GM10847 (cell line): ENCODE measurements around the gene SLIRP.

Experiments used
- POLR2A ChIP-seq: IDR thresholded peaks from 2 replicates; pipeline ENCODE4 v1.6.1; 2011; ENCODE audit not compliant: insufficient read length; ENCODE audit errors: extremely low read depth

Gene SLIRP

DNA sequence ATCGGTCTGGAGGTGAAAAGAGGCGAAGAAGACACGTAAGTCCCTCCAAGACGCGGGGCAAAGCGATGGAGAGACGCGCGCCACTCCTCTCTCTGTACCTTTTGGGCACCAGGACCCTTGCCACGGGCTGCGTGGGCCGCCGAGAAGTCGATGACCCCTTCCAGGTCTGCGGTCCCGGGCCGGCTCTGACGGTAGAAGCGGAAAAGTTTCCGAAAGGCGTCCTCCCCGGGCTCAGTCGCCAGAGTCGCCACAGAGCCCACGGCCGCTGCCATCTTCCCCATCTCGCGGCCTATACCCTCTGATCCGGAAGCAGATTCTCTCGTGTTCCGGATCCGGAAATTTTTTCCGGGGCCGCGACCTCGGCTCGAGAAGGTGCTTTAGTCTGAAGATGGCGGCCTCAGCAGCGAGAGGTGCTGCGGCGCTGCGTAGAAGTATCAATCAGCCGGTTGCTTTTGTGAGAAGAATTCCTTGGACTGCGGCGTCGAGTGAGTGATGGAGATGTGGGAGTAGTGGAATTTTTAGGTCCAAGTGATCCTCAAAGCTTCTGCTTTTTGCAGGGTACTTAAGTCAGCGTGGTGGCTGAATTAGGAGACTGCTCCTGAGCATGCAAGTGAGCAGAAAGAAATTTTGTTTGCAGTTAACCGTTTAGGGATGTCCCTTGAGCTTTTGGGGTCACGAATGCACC, at the start of gene SLIRP, which contains the start of gene ALKBH1:
TSS of gene SLIRP (plus strand) at position 380 of the 685 bp plus-strand sequence. CDS start at position 389, 9 bp downstream.
TSS of gene ALKBH1 (minus strand) at position 300 of the 685 bp plus-strand sequence. CDS start at position 281, 19 bp downstream.
- TF ChIP-seq POLR2A = peak; percentile 90

DNA sequence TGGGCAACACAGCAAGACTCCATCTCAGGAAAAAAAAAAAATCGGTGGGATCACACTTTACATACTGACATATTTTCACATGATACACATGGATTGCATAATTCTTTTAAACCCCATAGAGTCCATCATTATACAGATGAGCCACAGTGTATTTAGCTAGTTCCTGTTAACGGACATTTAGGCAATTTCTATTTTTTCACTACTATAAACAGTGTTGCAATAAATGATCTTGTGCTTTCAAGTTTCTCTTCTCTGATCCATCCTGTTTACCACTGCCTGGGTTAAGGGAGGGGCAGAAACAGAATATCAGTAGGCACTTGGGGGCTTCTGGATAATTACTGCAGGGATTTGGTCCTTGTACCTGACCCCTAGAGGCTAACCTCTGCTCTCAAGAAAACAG, 48.1 kb upstream of the SLIRP start:
- no peak for TF ChIP-seq POLR2A

DNA sequence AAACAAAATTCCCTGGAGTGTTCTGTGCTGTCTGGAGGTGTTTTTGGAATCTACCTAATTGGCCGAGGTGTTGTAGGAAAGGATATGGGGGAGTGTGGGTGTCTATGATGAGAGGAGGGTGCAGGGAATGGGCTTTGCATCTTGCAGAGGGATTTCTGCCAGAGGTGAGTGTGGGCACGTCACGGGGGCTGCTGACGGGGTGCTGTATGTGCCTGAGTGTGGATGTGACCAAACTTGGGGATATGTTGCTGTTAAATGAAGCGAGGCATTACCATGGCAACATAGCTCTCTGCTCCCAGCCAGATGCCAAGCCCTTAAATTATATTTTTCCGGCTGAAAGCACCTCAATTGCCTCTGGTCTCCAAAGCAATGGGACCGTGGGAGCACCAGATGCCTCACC, 47.1 kb upstream of the SLIRP start:
- no peak for TF ChIP-seq POLR2A

DNA sequence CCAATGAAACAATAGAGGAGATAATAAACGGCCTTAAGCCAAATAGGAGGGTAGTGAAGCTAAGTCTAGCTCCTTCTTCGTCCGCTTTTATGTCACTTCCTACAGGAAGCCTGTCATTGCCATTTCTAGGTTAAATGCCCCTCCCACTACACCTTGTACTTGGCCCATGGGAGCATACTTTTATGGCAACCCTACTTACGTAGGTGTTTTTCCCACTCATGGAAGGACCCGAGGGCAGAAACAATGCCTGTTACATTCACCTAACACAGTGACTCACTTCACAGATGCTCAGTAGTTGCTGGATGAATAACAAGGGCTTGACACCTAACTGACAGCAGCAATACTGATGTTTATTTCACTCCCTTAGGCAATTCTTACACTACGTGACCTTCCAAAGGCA, 44.6 kb upstream of the SLIRP start:
- no peak for TF ChIP-seq POLR2A

DNA sequence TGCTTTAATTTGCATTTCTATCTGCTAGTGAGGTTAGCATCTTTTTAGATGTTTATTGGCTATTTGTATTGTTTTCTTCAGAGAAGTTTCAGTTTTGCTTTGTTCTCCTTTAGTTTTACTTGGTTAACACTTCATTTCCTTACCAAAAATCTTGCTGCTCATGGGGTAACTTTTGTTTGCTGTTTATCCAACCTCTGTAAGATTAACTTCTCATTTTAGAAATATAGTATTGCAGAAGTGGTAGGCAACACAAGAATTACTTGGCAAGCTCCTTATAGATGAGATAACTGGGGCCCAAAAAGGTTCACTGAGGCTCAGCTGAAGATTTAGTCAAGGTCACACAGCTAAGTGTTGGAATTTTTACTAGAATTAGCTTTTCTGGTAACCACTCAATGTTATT, 40.6 kb upstream of the SLIRP start:
- no peak for TF ChIP-seq POLR2A

DNA sequence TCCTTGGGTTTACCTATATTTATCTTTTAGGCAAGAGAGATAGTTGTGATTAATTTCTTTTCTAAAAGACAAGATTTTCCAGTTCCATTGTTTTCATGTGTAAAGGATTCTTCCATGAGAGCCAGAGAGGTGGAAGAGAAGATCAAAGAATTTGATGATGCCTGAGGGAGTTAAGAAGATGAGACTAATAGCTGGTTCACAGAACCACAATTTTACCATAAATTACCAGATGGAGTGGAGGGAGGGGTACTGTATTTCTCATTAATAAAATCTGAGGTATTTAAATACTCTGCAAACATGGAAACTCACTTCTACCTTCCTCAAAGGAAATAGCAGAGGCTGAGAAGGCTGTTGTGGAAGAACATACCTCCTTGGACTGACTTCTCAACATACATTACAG, 34.7 kb upstream of the SLIRP start:
- no peak for TF ChIP-seq POLR2A

DNA sequence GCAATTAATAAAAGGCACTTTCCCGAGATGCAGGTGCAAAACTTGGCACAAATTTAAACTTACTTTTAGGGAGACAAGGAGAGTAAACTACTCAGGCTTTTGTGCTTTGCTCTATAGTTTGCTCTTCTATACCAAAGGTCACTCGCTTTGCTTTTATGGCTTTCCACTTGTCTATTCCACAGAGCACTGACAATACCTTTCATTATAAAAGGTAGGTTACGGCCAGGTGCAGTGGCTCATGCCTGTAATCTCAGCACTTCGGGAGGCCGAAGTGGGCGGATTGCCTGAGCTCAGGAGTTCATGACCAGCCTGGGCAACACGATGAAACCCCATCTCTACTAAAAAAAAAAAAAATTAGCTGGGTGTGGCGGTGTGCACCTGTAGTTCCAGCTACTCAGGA, 33.0 kb upstream of the SLIRP start:
- TF ChIP-seq POLR2A = no peak

DNA sequence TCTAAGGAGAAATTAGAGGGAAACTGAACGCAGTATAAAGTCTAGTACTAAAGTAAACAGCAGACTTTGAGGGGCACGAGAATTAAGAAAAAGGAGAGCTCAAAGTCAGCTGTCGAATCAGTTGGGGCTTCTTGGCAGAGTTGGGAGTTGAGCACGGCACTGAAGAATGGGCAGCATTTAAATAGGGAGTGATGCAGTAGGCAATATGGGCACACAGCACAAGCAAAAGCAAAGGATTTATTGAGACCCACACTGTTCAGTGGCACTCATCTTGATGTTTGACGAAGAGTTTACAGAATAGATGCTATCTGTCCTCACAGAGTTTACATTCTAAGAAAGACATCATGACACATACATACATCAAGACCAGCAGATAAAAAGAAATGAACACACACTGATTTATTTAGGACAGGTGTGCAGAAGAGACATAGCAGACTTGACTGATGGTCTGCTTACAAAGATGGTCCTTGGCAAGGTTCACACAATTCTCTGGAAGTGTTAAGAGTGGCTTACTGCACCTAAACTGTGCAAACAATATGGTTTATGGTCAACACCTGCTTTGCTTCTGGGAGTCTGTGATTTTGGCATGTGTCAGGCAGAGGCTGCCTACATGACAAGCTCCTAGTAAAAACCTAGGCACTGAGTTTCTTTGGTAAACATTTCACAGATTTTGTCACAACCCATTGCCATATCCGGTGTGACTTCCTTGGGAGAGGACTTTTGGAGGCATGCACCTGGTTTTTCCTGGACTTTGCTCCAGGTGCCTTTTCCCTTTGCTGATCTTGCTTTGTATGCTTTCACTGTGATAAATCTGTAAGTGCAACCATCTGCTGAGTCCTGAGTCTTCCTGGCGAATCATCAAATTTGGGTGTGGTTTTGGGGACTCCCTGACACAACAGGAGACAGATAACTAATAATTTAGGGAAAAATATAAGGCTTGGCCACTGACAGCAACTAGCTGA, 26.4 kb upstream of the SLIRP start:
- no peak for TF ChIP-seq POLR2A

DNA sequence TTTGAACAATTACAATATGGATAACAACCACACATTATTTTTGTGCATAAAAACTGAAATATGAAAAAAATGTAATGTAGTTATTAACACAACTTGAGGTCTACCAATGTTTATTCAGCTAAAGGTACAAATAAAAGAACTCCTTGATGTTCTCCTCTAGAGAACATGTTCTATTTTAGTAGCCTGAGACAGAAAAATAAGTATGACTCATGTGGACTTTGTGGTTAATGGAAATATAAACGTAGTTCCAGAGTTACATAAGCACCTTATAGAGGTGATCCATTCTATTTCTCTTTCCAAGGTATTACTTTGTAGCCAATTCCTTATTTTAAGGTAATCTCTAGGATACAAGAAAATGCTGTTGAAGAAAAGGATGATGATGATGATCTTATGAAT, 25.7 kb upstream of the SLIRP start:
- no peak for TF ChIP-seq POLR2A

DNA sequence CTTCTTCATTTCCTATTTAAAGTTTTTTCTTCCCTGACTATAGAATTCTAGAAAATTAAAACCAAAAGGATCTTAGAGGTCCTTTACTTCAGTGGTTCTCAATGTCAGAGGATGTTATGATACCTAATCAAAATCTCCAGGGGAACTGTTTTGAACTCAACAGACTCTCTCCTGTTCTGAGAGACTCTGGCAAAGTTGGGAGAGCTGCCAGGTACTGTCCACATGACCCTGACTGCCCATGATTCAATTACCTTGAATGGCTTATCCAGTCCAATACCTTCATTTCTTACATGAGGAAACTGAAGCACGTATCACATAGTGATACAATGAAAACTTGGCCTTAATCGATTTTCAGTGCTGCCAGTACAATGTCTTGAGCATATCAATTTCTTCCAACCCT, 16.6 kb upstream of the SLIRP start:
- no peak for TF ChIP-seq POLR2A

DNA sequence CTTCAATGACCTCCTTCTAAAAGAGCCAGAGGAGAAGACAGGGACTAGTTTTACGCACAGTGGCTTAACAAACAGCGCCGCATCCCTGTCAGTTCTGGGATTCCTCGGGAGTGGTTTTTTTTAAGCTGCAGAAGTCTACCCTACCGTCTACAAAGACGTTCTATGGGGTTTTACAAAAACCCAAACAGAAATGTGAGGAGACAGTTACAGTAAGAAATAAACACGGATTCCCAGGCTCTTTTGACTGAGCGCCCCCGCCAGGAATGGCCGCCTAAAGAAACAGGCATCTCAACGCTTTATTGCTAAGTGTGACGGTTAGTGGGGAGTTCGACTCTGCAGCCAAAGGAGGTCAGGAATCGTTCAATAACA, 564 bp upstream of the SLIRP start:
- no peak for TF ChIP-seq POLR2A

DNA sequence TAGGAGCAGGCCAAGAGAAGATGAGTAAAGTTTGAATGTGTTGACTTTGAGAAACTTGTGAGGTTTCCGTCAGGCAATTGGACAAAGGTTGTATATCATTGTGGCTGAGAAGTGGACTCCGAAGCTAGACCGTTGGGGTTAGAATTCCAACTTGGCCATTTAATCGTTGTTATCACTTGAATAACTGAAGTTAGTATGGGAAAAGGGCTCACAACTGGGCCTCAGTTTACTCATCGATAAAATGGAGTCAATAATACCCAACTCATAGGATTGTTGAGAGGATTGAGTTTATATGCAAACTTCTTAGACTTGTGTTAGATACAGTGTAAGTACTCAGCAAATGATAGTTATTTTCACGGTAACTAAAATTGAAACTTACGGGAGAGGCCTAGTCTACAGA, 846 bp downstream of the SLIRP start:
- TF ChIP-seq POLR2A = no peak

DNA sequence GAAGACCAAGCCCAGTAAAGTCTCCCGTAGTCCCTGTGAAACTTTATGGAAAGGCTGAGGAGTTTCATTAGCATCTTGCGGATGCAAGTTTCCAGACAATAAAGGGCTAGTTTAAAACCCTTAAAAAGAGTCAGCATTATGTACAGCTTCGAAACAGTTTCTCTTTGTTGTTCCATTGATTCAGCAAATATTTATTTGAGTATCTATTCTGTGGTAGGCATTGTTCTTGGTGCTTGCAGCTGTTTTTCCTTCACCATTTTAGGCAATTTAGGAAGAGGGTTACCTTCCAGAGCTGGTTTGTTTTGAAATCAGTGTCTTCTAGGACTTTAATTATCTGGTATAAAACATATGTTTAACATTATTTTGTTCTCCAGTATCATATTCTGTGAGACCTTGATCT, 1.5 kb downstream of the SLIRP start:
- no peak for TF ChIP-seq POLR2A

DNA sequence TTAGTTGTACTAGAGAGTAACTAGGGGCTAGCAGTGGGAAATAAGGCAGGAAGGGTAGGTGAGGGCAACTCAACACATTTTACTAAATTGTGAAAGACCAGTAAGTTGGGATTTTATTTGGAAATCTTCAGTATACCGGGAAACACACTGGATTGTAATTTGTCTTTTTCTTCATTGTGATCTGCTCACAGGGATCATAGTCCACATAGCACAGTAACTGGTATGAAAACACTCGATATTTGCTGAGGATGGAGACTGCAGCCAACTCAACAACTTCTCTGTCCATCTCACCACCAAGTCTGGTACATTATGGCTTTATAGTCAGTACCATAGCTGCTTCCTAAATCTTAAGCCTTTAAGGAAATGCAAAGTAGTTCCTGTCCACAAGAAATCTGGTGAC, 2.5 kb downstream of the SLIRP start:
- TF ChIP-seq POLR2A = no peak

DNA sequence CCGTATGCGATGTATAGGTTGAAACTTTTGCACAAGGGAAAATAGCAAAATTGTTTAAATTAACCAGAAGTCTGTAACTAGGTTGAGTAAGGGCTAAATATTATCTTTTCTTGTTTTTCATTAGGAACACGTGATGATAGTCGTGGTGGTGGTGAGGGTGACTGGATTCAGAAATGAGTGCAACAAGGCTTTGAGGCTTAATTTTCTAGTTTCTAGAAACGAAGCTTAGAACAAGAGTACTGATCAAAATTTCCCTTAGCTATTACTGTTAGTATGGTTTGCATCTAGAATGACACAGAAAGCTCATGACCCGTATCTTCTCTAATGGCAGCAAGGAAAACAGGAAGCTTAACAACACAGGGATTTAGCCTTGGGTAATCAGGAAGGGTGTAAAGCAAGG, 7.0 kb downstream of the SLIRP start:
- no peak for TF ChIP-seq POLR2A

DNA sequence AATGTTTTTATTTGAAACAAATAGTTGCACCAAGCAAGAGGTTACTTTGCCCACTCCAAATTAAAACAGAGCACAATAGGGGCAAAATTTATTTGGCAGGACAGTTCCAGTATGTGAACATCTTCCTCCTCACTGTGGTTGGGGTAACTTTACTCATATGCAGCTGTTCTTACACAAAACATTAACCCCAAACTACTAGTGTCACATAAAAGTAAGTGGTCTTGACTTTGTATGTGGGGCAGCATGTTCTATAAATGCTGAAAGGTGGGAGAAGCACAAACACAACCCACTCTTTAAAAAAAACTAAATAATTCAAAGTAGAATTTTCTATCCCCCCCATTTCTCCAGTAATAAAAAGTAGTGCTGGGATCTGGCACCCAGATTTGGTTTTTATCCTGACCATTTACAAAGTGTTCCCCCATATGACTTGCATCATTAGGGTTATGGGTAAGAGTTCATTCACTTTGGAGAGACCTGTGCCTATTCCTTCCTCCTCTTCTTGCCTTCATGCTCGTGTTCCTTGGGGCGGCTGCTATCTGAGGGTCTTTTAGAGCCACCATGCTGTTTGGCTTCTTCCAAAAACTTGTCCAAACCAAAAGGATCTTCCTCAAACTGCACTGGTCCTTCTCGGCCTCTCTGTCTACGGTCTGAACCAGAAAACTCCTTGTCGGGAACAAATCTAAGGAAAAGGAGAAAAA, 9.9 kb downstream of the SLIRP start:
- TF ChIP-seq POLR2A = no peak
